ENCODE data around the gene MX2. TPM values are rescaled to one million over a fixed set of nuclear protein-coding genes. Genes with fewer than 3 reads are reported as not detected.

The MX2 gene
- polyA plus RNA-seq, 1 experiment = 5.1 TPM

- ChIA-PET CTCF (interaction anchor here (1.7 kb wide), 1 partner anchor 11 kb away, joined by 3 read pairs; no protein-coding TSS in a partner anchor), POLR2A (no interaction called here)
- Histone ChIP-seq H3K36me3 (ENCODE audit: control insufficient read depth, insufficient read depth, low read length) (no peaks in the 10 kb centered on the region), H3K27me3 (ENCODE audit: control insufficient read depth, insufficient read depth, low read length) (peaks cover 8% of the 10 kb centered on the region), H3K4me3 (ENCODE audit: low read depth, low read length) (no peak overlapping the region)
- DNase-seq (ENCODE audit: low read depth) = no peak
- TF ChIP-seq CTCF (IDR thresholded peaks at IDR 0.05; ENCODE audit: insufficient read depth, low read depth, low read length) = no peak
Measured at GRCh38 chr21:41322496-41323382, 39.1 kb upstream of the MX2 start.

- CTCF ChIA-PET = interaction anchor here (0.7 kb wide), 1 partner anchor 62 kb away, joined by 3 read pairs; no protein-coding TSS in a partner anchor
Measured at GRCh38 chr21:41325138-41325912, 36.5 kb upstream of the MX2 start.

GRCh38 chr21:41326414-41327080, 35.3 kb upstream of the MX2 start:
- no peak for DNase-seq (ENCODE audit: low read depth)
- ChIA-PET CTCF (no interaction called here), POLR2A (no interaction called here)
- no peak overlapping the region for H3K4me3 ChIP-seq (ENCODE audit: low read depth, low read length)
- TF ChIP-seq CTCF (IDR thresholded peaks at IDR 0.05; ENCODE audit: insufficient read depth, low read depth, low read length) = no peak
- no peaks in the 10 kb centered on the region for H3K27me3 ChIP-seq (ENCODE audit: control insufficient read depth, insufficient read depth, low read length)
- no peaks in the 10 kb centered on the region for H3K36me3 ChIP-seq (ENCODE audit: control insufficient read depth, insufficient read depth, low read length)

More at GRCh38 chr21:41325138-41325912, 36.5 kb upstream of the MX2 start:
- no peak overlapping the region for H3K4me3 ChIP-seq (ENCODE audit: low read depth, low read length)
- POLR2A ChIA-PET = no interaction called here
- no peak for DNase-seq (ENCODE audit: low read depth)
- no peaks in the 10 kb centered on the region for H3K27me3 ChIP-seq (ENCODE audit: control insufficient read depth, insufficient read depth, low read length)
- no peak for TF ChIP-seq CTCF (IDR thresholded peaks at IDR 0.05; ENCODE audit: insufficient read depth, low read depth, low read length)
- H3K36me3 ChIP-seq (ENCODE audit: control insufficient read depth, insufficient read depth, low read length) = no peaks in the 10 kb centered on the region

GRCh38 chr21:41327753-41328152, 34.1 kb upstream of the MX2 start:
- Histone ChIP-seq H3K36me3 (ENCODE audit: control insufficient read depth, insufficient read depth, low read length) (no peaks in the 10 kb centered on the region), H3K27me3 (ENCODE audit: control insufficient read depth, insufficient read depth, low read length) (no peaks in the 10 kb centered on the region), H3K4me3 (ENCODE audit: low read depth, low read length) (no peak overlapping the region)
- DNase-seq (ENCODE audit: low read depth) = no peak
- ChIA-PET CTCF (no interaction called here), POLR2A (no interaction called here)
- no peak for TF ChIP-seq CTCF (IDR thresholded peaks at IDR 0.05; ENCODE audit: insufficient read depth, low read depth, low read length)

All from BJ (cell line).